Omental fat pad (tissue), 4 donors: Measurements from ENCODE around the gene TXNDC8. TPM values are rescaled to one million over a fixed set of nuclear protein-coding genes. Genes with fewer than 3 reads are reported as not detected.
A peak's percentile ranks its signal among the peaks of the same experiment; 100 is the strongest.

Experiments
- ATAC-seq: fragments of 150-250 bp; one replicate; pipeline ENCODE4 v1.9.1; 2016; ENCODE audit warnings: mild to moderate bottlenecking, moderate library complexity; ENCODE audit not compliant: low FRiP score
- DNase-seq: peaks from one replicate; pipeline ENCODE4 v3.0.0-alpha.2; 2019; ENCODE audit warnings: low spot score
- CTCF ChIP-seq, 3 donors: fragments of 450-650 bp; IDR thresholded peaks; one replicate each; pipeline ENCODE4 v1.5.1; 2016 to 2017; ENCODE audit warnings: antibody characterized with exemption in 3 of 3, mild to moderate bottlenecking in 3 of 3, moderate library complexity in 2 of 3
- small RNA-seq: library from RNA; depleted of rRNA; stranded (forward); fragments of <200 nt; gene quantifications from one replicate; pipeline ENCODE3, GENCODE V24; 2016
- total RNA-seq, 4 donors: library from RNA; depleted of rRNA; stranded (reverse); fragments of >200 nt; gene quantifications; one replicate each; pipeline ENCODE4 v1.1.0, GENCODE V29; 2016

TXNDC8 gene
- total RNA-seq, 4 donors from 2014 or later = not detected

GRCh38 chr9:110256380-110257096, 81.1 kb downstream of the TXNDC8 start, which contains the start of gene TXN:
TXN (minus strand) TSS chr9:110256507; CDS start chr9:110256435, 72 bp downstream.
- ATAC-seq (peak; percentile 88), DNase-seq (peak; percentile 91)
- TF ChIP-seq CTCF (IDR thresholded peaks at IDR 0.05) = no peak

GRCh38 chr9:110255463-110256379, 81.9 kb downstream of the TXNDC8 start:
- peak; percentile 27 for DNase-seq
- peak; percentile 16 for ATAC-seq
- TF ChIP-seq CTCF (IDR thresholded peaks at IDR 0.05) = no peak

GRCh38 chr9:110255034-110255462, 82.6 kb downstream of the TXNDC8 start:
- ATAC-seq (no peak), DNase-seq (no peak)
- TF ChIP-seq CTCF (IDR thresholded peaks at IDR 0.05) = no peak

GRCh38 chr9:110254500-110254899, 83.2 kb downstream of the TXNDC8 start:
- ATAC-seq = no peak
- DNase-seq = no peak
- TF ChIP-seq CTCF (IDR thresholded peaks at IDR 0.05) = no peak

Small RNAs within 50 kb of the gene (small RNA-seq; reads per million reads assigned to genes)
- gene RNU6-1039P = not detected

Other genes with a start within 250 kb of the TXNDC8 start
- not detected for gene C9orf152, start 129.7 kb downstream of the TXNDC8 start, total RNA-seq
- 100 to 1,000 TPM; 100 to 216 (median 162) TPM for gene TXN, start 81.4 kb downstream of the TXNDC8 start, total RNA-seq
- 100 to 1,000 TPM; 140 to 465 (median 209) TPM for gene SVEP1, start 241.9 kb upstream of the TXNDC8 start, total RNA-seq